ENCODE data around the gene MVB12B.

DNA sequence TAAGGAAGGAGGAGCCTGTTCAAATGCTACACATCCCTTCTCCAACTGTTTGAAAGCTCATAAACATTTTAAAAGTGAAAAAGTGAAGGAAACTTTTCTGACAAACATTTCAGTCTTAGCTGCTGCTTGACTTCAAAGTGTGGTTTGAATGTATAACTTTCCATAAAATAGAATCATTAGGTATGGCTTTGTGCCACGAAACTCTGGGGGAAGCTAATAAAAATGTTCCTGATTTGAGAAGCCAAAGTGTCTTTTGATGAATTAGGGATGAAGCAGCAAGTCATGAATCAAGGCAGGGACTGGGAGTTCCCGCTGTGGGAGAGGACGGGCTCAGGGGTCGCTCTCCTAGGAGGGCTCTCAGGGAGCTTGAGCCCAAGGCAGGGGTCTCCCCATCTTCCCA lies 15.3 kb downstream of the MVB12B start:
- TF ChIP-seq CTCF (IDR thresholded peaks at IDR 0.05) (no peak), POLR2A (IDR thresholded peaks at IDR 0.05) (no peak), EP300 (IDR thresholded peaks at IDR 0.05) (no peak)

Measured in tibial nerve (tissue), 4 donors.